Fibroblast of lung (primary cell): ENCODE data around the gene KRT80. TPM values are rescaled to one million over a fixed set of nuclear protein-coding genes. Genes with fewer than 3 reads are reported as not detected.

Experiments
- DNase-seq, 2 donors: peaks; one replicate each; pipeline versions ENCODE4 v3.0.0 to v3.0.0-alpha.2; 2010; ENCODE audit warnings: low read depth in 2 of 2
- H2AFZ ChIP-seq: 2 replicates; pipeline ENCODE4 v1.5.1; 2012; ENCODE audit warnings: low read length, control low read depth, inconsistent platforms
- H3K27ac ChIP-seq: 2 replicates; pipeline ENCODE4 v1.5.1; 2011; ENCODE audit warnings: low read length, control low read depth; ENCODE audit not compliant: insufficient read depth
- H3K27me3 ChIP-seq: 2 replicates; pipeline ENCODE4 v1.5.1; 2011; ENCODE audit warnings: mild to moderate bottlenecking, low read length; ENCODE audit not compliant: control insufficient read depth, insufficient read depth
- H3K36me3 ChIP-seq: 2 replicates; pipeline ENCODE4 v1.5.1; 2011; ENCODE audit warnings: low read length; ENCODE audit not compliant: control insufficient read depth, insufficient read depth
- H3K4me1 ChIP-seq: 2 replicates; pipeline ENCODE4 v1.5.1; 2011; ENCODE audit warnings: low read length; ENCODE audit not compliant: control insufficient read depth, insufficient read depth; ENCODE audit errors: extremely low read depth
- H3K4me2 ChIP-seq: 2 replicates; pipeline ENCODE4 v1.5.1; 2011; ENCODE audit warnings: low read length, control low read depth; ENCODE audit not compliant: insufficient read depth; ENCODE audit errors: extremely low read depth
- H3K4me3 ChIP-seq, 4 experiments: fragments of 200-600 bp in 1 of 4; sonication (generic) in 1 of 4; replicated peaks in 1 of 4; 2 replicates each; pipeline ENCODE4 v1.5.1; 2011 to 2016; ENCODE audit warnings: low read length in 4 of 4, low read depth in 3 of 4, mild to moderate bottlenecking in 3 of 4, control low read depth in 2 of 4, inconsistent platforms in 1 of 4, mixed read lengths in 1 of 4; ENCODE audit not compliant: insufficient read depth in 1 of 4; ENCODE audit errors: control extremely low read depth in 1 of 4
- H3K79me2 ChIP-seq: 2 replicates; pipeline ENCODE4 v1.5.1; 2012; ENCODE audit warnings: mild to moderate bottlenecking, low read length, inconsistent platforms; ENCODE audit not compliant: control insufficient read depth, insufficient read depth
- H3K9ac ChIP-seq: 2 replicates; pipeline ENCODE4 v1.5.1; 2011; ENCODE audit warnings: mild to moderate bottlenecking, low read length, control low read depth; ENCODE audit not compliant: insufficient read depth
- H3K9me3 ChIP-seq: 2 replicates; pipeline ENCODE4 v1.5.1; 2012; ENCODE audit warnings: low read depth, low read length; ENCODE audit not compliant: control insufficient read depth, insufficient read depth
- H4K20me1 ChIP-seq: 2 replicates; pipeline ENCODE4 v1.5.1; 2011; ENCODE audit warnings: low read length; ENCODE audit not compliant: control insufficient read depth, insufficient read depth; ENCODE audit errors: extremely low read depth
- CTCF ChIP-seq, 2 donors: IDR thresholded peaks in 1 of 2; conservative IDR thresholded peaks in 1 of 2; 1 replicate in 1 of 2; 2 replicates in 1 of 2; pipeline ENCODE4 v1.5.1; 2011 to 2012; ENCODE audit warnings: low read length in 2 of 2, control low read depth in 1 of 2, inconsistent platforms in 1 of 2, low read depth in 1 of 2, mild to moderate bottlenecking in 1 of 2
- EZH2 ChIP-seq: IDR thresholded peaks from 2 replicates; pipeline ENCODE4 v1.5.1; 2012; ENCODE audit warnings: low read length, control low read depth, mild to moderate bottlenecking; ENCODE audit errors: missing control alignments
- polyA plus RNA-seq, 2 donors: library from polyadenylated mRNA; depleted of rRNA in 1 of 2; stranded (reverse) in 1 of 2; unstranded in 1 of 2; fragments of >200 nt; gene quantifications; 2 replicates each; pipeline ENCODE4 v1.2.1, GENCODE V29; 2011 to 2012; ENCODE audit warnings: missing spikeins in 1 of 2
- total RNA-seq: library from RNA; depleted of rRNA; stranded (reverse); fragments of >200 nt; gene quantifications from 2 replicates; pipeline ENCODE4 v1.2.1, GENCODE V29; 2014

Gene KRT80
- total and polyA plus RNA-seq, 2 donors (not counting 1 experiment from before 2014, with no cell fraction given), result 0.17 to 1.0 TPM

- H3K4me2 ChIP-seq, result peak overlapping the region; percentile 74
- H2AFZ ChIP-seq, result no peak overlapping the region
- peak overlapping the region; percentile 75 for H3K27ac ChIP-seq
- H3K9ac ChIP-seq, result no peak overlapping the region
- DNase-seq, result no peak
- no peaks in the 10 kb centered on the region for H4K20me1 ChIP-seq
- TF ChIP-seq EZH2 (no peak), CTCF (conservative IDR thresholded peaks at IDR 0.05 in 1 of 2, IDR thresholded peaks at IDR 0.05 in 1 of 2; ENCODE audit: low read depth in 1 of 2, low read length in 2 of 2) (no peak)
- H3K4me3 ChIP-seq, result no peak overlapping the region
- no peaks in the 10 kb centered on the region for H3K9me3 ChIP-seq
- no peaks in the 10 kb centered on the region for H3K27me3 ChIP-seq
- no peaks in the 10 kb centered on the region for H3K79me2 ChIP-seq
- H3K4me1 ChIP-seq, result peaks cover 26% of the 10 kb centered on the region
- H3K36me3 ChIP-seq, result no peaks in the 10 kb centered on the region
Observed at GRCh38 chr12:52229836-52230343, 38.1 kb upstream of the KRT80 start.

- peaks cover 26% of the 10 kb centered on the region for H3K4me1 ChIP-seq
- no peak for DNase-seq
- no peaks in the 10 kb centered on the region for H4K20me1 ChIP-seq
- H3K36me3 ChIP-seq, result no peaks in the 10 kb centered on the region
- no peak overlapping the region for H2AFZ ChIP-seq
- no peak for TF ChIP-seq CTCF (conservative IDR thresholded peaks at IDR 0.05 in 1 of 2, IDR thresholded peaks at IDR 0.05 in 1 of 2; ENCODE audit: low read depth in 1 of 2, low read length in 2 of 2)
- TF ChIP-seq EZH2, result no peak
- no peaks in the 10 kb centered on the region for H3K79me2 ChIP-seq
- no peaks in the 10 kb centered on the region for H3K27me3 ChIP-seq
- H3K9me3 ChIP-seq, result no peaks in the 10 kb centered on the region
- H3K4me3 ChIP-seq, result no peak overlapping the region
- H3K9ac ChIP-seq, result no peak overlapping the region
- H3K27ac ChIP-seq, result no peak overlapping the region
- H3K4me2 ChIP-seq, result no peak overlapping the region
Observed at GRCh38 chr12:52228931-52229330, 37.1 kb upstream of the KRT80 start.

DNA sequence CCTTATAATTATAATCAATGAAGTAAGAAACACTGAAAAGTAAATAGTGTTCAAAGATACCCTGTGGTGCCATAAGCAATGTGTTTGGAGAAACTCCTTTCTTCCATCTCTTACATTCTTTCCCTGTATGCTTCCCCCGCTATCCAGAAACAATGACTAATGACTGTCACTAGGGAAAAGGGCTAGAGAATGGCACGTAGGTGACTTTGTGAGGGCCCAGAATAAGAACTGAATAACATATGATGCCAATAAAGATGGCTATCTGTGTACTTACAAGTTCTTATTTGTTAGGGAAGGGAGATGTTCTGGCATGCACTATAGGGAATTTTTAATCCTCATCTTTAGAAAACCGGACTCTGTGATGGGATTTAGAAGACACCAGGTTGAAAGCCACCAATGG is 36.6 kb upstream of the KRT80 start:
- Histone ChIP-seq H3K79me2 (no peaks in the 10 kb centered on the region), H3K27ac (no peak overlapping the region), H2AFZ (no peak overlapping the region), H4K20me1 (no peaks in the 10 kb centered on the region), H3K4me3 (no peak overlapping the region), H3K36me3 (no peaks in the 10 kb centered on the region), H3K9ac (no peak overlapping the region), H3K9me3 (no peaks in the 10 kb centered on the region), H3K4me1 (peaks cover 27% of the 10 kb centered on the region), H3K27me3 (no peaks in the 10 kb centered on the region), H3K4me2 (no peak overlapping the region)
- no peak for DNase-seq
- TF ChIP-seq EZH2 (no peak), CTCF (conservative IDR thresholded peaks at IDR 0.05 in 1 of 2, IDR thresholded peaks at IDR 0.05 in 1 of 2; ENCODE audit: low read depth in 1 of 2, low read length in 2 of 2) (no peak)
